NCI-H1105 treated with DMSO at 0.1 percent for 48 hours (cell line): ENCODE results near the gene PNISR.

Experiments
- DNase-seq: peaks from one replicate; lab custom pipeline; 2025; lab: John Stamatoyannopoulos, UW

Gene PNISR

GRCh38 chr6:99402448-99402847, 22.7 kb downstream of the PNISR start:
- no peak for DNase-seq

GRCh38 chr6:99397287-99397686, 27.8 kb downstream of the PNISR start:
- DNase-seq, result no peak

- peak; percentile 68 for DNase-seq
These were observed 31.2 kb downstream of the PNISR start, which contains the start of gene COQ3 for GRCh38 chr6:99393698-99394531. COQ3 (minus strand) TSS chr6:99394195; CDS start chr6:99394179, 16 bp downstream.

GRCh38 chr6:99393366-99393697, 31.8 kb downstream of the PNISR start:
- DNase-seq, result no peak

DNA sequence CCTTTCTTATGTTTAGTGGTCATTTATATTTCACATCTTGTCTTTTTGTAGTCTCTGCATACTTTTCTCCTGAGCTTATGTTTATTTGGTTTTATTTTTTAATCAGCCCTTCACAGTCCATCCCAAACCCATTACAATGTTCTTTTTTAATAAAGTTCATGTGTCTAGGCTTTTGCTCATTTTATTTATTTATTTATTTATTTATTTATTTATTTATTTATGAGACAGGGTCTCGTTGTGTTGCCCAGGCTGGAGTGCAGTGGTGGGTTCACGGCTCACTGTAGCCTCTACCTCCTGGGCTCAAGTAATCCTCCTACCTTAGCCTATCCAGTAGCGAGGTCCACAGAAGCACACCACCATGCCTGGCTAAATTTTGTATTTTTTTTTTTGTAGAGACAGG, 34.2 kb downstream of the PNISR start:
- DNase-seq, result no peak

DNA sequence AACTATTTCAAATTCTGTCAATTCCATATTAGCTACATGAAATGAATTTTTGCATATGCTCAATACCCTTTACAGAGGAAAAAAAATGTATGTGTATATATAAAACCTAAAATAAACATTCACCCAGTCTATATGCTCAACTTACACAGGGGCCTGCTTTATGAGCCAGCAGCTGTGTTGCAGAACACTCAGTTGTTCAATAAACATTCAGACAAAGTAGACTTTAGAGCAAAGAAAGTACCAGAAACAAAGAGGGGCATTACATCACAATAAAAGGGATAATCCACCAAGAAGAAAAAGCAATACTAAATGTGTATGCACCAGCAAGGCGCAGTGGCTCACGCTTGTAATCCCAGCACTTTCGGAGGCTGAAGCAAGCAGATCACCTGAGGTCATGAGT, 40.6 kb downstream of the PNISR start:
- DNase-seq, result no peak

DNA sequence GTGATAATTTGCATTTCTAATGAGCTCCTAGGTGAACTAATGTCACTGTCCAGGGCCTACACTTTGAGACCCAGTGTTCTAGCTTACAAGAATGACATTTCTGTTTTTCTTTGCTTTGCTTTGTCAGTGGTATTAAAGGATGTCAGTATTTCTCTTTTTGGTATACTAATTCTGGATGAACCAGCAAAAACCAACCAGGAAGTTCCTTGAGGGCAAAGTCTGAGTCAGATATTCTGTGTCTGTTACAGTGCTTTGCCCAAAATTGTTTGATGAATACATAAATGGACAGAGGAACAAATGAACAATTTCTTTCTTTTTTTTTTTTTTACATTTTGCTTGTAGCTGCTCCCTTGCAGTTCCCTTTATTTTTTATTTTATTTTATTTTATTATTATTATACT, 46.5 kb downstream of the PNISR start:
- no peak for DNase-seq

GRCh38 chr6:99369533-99369932, 55.6 kb downstream of the PNISR start:
- DNase-seq, result no peak

DNA sequence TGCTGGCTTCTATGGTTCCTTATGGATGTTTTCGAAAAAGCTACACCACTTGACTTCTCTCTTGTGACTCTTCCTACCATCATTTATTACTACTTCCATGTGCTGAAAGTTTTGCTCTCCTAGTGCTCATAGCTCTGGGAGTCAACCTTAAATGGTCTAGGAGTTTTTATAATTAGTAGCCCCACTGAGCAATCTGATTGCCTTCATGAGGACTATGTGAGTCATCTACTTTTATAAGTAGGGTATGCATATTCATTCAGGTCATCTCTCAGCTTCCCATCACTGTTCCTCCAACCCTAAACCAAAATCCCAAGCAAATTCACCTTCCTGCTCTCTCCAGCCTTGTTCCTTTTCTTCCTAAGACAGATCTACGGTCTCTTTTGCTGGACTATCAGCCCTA, 58.3 kb downstream of the PNISR start:
- no peak for DNase-seq

DNA sequence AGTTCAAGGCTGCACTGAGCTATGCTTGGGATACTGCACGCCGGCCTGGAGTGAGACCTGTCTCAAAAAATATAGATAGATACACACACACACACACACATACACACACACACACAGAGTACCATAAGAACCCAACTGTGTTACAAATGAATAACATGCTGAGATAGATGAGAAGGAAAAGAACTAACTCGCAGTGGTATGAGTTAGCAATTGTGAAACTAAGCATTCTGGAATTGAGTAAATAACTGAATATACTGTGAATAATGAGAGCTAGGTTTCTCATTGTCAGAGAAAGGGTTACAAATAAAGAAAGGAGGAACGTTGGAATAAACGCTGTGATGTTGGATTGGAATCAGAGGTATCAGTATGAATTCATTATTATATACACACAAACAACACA, 61.1 kb downstream of the PNISR start:
- no peak for DNase-seq

- no peak for DNase-seq
These were observed 62.3 kb downstream of the PNISR start for GRCh38 chr6:99362678-99363268.

DNA sequence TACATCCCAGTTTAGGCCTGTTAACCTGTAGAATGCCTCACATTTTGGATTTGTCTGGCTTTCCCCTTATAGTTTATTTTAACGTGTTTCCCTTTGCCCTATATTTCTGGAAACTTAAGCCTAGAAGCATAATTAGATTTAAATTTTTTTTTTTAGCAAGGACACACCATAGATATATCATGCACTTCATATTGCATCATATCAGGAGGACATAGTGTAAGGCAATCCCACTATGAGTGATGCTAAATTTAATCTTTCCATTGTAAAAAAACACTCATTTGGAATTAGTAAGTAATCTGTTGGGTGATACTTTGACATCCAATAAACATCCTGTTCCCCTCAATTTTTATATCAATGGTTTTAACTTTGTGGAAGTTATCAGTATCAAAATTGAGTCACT, 65.3 kb downstream of the PNISR start:
- no peak for DNase-seq

GRCh38 chr6:99356641-99357040, 68.5 kb downstream of the PNISR start:
- DNase-seq, result no peak

DNA sequence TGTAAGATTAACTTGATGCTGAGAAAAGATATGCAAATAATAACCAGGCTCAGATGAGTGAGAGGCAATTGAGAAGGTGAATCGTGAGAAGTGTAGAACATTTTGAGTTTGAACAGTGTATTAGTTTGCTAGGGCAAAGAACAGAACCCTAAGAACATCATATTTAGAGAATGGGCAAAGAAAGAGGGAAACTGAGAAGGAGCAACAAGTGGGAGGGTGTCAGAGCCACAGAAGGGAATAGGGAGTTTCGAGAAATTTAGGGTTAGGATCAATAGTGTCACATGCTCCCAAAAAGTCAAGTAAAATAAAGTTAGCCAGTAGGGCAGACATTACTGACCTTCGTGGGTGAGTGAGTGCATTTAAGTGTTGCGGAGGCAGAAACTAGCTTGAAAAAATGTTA, 70.1 kb downstream of the PNISR start:
- DNase-seq, result no peak

DNA sequence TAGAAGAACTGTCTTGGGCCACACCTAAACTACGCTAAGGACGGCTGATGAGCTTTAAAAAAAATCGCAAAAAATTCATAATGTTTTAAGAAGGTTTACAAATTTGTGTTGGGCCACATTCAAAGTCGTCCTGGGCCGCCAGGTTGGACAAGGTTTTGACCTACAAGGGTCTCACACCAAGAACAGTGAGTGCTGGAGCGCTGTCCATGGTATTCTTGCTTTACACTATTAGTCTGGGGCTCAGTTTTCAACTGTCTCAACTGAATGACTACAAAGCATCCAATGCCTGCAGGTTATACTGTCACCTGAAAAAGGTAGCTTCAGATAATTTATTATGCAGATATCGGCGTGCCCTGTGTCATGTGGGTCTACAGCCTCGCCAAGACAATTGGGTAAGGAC, 72.0 kb downstream of the PNISR start:
- no peak for DNase-seq

DNA sequence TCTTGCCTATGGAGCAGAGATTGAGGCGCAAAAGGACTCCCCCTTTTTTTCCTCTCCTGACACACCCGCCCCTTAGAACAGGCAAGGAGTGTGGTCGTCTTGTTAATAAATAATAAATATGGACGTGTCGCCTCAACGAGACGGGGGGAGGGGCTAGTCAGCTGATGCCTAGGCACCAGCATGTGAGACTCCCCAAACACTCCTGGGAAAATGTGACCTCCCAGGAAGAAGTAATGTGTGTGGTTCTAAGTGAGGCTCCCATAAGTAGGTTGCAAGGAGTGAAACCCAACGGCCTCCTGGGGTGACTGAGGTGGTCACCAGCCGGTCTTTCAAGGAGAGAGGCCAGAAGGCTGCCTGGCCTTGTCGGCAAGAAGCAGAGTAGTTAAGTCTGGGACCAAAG, 74.5 kb downstream of the PNISR start:
- DNase-seq, result peak; percentile 43

DNA sequence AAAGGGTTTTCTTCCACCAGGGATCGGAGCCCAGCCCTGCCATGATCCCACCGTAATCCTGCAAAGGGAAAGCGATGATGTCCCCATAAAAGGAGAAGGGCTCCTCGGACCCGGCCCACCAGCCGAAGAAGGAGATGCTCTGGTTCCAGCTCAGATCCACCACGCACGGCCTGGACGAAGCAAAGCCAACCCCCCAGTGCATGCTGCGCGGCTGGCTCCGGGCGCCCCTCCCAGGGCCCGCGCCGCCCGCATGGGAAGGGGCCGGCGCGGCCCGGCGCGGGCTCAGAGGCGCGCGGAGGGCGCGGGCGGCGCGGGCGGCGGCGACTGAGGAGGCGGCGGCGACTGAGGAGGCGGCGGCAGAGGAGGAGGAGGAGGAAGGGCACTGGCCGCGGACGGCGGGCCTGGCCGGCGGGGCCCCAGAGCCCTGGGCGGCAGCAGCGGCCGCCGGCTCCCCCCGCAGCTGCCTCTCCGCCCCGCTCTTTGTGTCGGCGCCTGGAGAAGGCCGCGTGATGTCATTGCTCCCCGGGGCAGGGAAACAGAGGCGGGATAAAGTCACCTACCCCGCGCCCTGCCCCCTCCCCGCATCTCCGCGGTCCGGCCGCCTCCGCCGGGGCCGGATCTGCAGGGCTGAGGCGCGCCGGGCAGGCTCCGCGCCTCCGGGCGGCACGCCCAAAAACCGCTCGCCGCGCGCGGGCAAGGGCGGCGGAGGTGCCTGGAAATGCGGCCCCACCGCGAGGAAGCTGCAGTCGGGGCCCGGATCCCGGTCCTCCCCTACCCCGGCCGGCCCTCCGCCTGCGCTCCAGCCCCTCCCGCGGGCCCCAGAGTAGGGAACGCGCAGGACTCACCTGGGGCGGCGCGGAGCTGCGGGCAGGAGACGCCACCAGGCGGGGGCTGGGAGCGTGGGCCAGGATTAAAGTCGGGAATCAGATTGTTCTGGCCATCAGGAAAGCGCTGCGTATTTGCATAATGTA, 75.7 kb downstream of the PNISR start, which contains the start of gene FAXC:
FAXC (minus strand) TSS at position 504 of the 971 bp plus-strand sequence; CDS start at position 202, 302 bp downstream.
- DNase-seq, result peak; percentile 79

DNA sequence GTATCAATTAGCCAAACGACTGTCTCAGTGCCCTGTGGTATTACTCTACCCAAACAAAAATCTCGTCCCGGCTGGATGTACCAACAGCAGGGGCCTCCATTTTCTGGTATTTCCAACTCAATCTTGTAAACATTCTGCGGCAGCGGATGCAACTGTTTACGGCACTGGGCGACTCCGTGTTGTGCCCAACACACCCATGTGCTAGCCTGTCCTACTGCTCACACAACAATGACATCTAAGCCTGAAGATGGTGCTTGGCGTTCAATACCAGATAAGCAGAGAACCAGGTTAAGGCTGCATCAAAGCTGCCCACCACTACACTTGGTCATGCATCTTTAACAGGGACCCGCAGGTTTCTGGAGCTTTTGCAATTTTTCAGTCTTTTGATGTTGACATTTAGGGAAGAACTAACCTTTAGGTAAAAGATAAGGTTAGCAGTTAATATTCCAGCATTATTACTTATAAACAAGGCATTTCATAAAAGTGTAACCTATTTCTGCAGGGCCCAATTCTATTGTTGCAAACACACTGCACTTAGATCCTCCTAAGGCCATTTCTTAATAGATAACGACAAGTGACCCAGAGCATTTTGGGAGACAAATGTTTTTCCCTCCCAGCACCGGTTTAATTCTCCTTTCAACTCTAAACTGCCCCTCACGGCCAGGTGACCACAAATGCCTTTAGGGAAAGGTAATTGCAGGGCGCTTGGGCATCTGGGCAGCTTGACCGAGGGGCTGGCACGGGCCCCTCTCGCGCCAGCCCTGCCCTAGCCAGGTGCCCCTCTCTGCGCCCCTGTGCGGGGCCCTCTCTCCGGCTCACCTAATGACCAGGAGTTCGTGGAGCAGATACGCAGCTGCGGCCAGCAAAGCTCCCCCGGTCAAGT, 76.6 kb downstream of the PNISR start:
- no peak for DNase-seq
